ENCODE data around the gene CABP7. TPM values are rescaled to one million over a fixed set of nuclear protein-coding genes. Genes with fewer than 3 reads are reported as not detected.

The CABP7 gene
- total RNA-seq, 4 donors from 2014 or later: 0.48 TPM; not detected in 3

DNA sequence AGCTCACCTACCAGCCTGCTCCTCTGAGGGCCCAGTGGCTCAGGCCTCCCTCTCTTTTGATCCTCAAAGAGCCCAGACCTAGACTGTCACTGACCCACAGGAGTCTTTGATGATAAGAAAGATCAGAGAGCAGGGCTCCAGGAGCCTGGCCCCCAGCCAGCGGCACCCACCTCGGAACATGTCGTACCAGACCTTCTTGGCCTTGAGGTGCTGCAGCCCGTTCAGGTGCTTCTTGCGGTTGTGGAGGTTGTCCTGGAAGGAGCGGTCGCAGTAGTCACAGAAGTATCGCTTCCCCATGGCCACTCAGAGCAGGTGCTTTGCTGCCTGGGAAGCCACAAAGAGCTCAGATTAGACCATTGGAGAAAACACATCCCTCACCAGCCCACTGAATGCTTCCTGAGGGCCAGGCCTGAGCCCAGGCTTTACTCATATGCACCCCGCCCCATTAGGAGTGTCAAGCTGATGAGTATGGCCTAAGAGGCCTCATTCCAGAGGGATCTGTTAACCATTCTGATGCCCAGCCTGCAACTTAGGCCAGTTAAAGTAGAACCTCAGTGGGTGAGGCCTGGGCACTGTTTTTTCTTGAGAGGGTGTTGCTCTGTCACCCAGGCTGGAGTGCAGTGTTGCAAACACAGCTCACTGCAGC is 28.6 kb downstream of the CABP7 start:
- Histone ChIP-seq H3K36me3 (peaks cover 29% of the 10 kb centered on the region), H3K4me3 (no peak overlapping the region), H3K27ac (no peak overlapping the region), H3K27me3 (no peaks in the 10 kb centered on the region), H3K9me3 (no peaks in the 10 kb centered on the region), H3K4me1 (peaks cover 16% of the 10 kb centered on the region)
- WGBS: 93% methylated on average over 4 of the region's 9 CpGs
- TF ChIP-seq EP300 (IDR thresholded peaks at IDR 0.05) (no peak), POLR2AphosphoS5 (IDR thresholded peaks at IDR 0.05) (no peak), POLR2A (IDR thresholded peaks at IDR 0.05) (no peak)
- TF ChIP-seq, protein P1, sequence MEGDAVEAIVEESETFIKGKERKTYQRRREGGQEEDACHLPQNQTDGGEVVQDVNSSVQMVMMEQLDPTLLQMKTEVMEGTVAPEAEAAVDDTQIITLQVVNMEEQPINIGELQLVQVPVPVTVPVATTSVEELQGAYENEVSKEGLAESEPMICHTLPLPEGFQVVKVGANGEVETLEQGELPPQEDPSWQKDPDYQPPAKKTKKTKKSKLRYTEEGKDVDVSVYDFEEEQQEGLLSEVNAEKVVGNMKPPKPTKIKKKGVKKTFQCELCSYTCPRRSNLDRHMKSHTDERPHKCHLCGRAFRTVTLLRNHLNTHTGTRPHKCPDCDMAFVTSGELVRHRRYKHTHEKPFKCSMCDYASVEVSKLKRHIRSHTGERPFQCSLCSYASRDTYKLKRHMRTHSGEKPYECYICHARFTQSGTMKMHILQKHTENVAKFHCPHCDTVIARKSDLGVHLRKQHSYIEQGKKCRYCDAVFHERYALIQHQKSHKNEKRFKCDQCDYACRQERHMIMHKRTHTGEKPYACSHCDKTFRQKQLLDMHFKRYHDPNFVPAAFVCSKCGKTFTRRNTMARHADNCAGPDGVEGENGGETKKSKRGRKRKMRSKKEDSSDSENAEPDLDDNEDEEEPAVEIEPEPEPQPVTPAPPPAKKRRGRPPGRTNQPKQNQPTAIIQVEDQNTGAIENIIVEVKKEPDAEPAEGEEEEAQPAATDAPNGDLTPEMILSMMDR (IDR thresholded peaks at IDR 0.05): no peak
- no peak for DNase-seq (ENCODE audit: low spot score in 2 of 2)

DNA sequence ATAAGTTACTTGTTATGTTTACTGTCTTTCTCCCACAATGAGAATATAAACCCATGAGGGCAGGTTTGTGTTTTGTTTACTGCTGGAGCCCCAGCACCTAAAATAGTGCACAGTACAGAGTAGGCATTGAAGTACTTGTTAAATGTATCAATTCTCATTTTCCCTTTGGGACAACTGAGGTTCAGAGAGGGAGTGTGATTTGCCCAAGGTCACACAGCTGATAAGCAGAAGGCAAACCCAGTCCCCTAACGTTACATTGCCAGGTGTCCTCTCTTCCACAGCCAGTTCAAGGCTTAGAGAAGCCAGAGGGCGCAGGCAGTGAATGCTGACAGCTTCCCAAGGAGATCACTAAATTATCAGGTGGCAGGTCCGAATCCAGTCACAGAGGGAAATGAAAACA is 30.2 kb downstream of the CABP7 start:
- Histone ChIP-seq H3K4me3 (no peak overlapping the region), H3K9me3 (no peaks in the 10 kb centered on the region), H3K4me1 (peaks cover 4% of the 10 kb centered on the region), H3K36me3 (peaks cover 29% of the 10 kb centered on the region), H3K27me3 (no peaks in the 10 kb centered on the region), H3K27ac (no peak overlapping the region)
- 98% methylated on average over 3 of the region's 3 CpGs for WGBS
- TF ChIP-seq EP300 (IDR thresholded peaks at IDR 0.05): no peak
- no peak for TF ChIP-seq POLR2A (IDR thresholded peaks at IDR 0.05)
- TF ChIP-seq, protein P1 (IDR thresholded peaks at IDR 0.05): no peak
- TF ChIP-seq POLR2AphosphoS5 (IDR thresholded peaks at IDR 0.05): no peak
- DNase-seq (ENCODE audit: low spot score in 2 of 2): no peak

DNA sequence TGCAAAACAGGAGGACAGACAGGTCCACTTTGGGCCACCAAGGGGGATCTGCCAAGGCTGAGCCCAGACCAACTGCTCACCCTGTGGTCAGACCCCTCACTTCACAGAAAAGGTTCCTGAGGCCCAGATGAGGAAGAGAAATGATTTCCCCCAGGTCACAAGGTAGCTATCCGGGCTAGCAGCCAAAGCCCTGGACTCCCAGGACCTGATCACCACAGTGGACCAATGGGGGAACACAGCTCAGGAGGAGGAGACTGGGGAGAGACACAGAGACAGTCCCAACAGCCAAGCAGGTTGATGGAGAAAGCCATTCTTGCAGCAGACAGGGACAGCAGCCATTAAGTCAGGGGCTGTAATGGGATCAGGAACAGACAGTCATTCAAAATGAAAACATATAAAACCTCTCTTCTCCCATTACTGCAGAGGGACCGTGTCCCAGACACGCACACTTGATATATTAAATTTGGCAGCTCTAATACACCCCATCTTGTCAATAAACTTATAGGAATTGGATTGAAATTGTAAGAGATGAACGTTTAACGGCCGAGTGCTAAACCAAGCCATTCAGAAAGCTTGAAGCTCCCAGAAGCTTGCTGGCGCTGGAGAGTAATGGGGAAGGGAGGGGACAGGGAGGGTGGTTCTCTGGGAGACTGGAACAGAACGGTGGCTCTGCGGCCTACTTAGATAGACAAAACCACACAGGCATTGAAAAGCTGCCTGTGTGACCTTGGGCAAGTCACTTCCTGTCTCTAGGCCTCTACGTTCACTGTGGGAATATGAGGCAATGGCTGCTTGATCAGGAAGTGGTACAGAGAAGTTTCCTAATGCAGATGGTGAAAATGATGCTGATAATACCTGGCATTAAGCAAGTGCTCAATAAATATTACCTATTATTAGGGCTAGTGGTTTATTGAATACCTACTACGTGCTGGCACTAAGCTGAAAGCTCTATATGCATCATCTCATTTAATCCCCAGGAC is 31.0 kb downstream of the CABP7 start:
- no peaks in the 10 kb centered on the region for H3K27me3 ChIP-seq
- no peak overlapping the region for H3K4me3 ChIP-seq
- DNase-seq (ENCODE audit: low spot score in 2 of 2): no peak
- peaks cover 26% of the 10 kb centered on the region for H3K36me3 ChIP-seq
- H3K4me1 ChIP-seq: no peaks in the 10 kb centered on the region
- H3K27ac ChIP-seq: no peak overlapping the region
- WGBS: 87% methylated on average over 10 of the region's 11 CpGs
- TF ChIP-seq EP300 (IDR thresholded peaks at IDR 0.05) (no peak), POLR2AphosphoS5 (IDR thresholded peaks at IDR 0.05) (no peak), POLR2A (IDR thresholded peaks at IDR 0.05) (no peak)
- TF ChIP-seq, protein P1 (IDR thresholded peaks at IDR 0.05): no peak
- no peaks in the 10 kb centered on the region for H3K9me3 ChIP-seq

DNA sequence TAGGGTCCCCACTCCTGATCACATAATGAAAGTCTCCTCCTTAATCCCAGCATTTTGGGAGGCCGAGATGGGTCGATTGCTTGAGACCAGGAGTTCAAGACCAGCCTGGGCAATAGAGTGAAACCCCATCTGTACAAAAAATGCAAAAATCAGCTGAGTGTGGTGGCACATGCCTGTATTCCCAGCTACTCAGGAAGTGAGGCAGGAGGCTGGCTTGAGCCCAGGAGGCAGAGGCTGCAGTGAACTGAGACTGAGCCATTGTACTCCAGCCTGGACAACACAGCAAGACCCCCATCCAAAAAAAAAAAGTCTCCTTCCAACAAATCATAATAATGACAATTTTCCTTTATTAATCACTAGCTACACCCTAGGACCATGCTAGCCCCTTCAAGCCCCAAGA is 31.9 kb downstream of the CABP7 start:
- H3K27me3 ChIP-seq: no peaks in the 10 kb centered on the region
- no peak for DNase-seq (ENCODE audit: low spot score in 2 of 2)
- no peaks in the 10 kb centered on the region for H3K4me1 ChIP-seq
- 95% methylated on average over 2 of the region's 2 CpGs for WGBS
- TF ChIP-seq EP300 (IDR thresholded peaks at IDR 0.05): no peak
- no peak for TF ChIP-seq POLR2A (IDR thresholded peaks at IDR 0.05)
- TF ChIP-seq, protein P1 (IDR thresholded peaks at IDR 0.05): no peak
- TF ChIP-seq POLR2AphosphoS5 (IDR thresholded peaks at IDR 0.05): no peak
- H3K4me3 ChIP-seq: no peak overlapping the region
- H3K27ac ChIP-seq: no peak overlapping the region
- H3K9me3 ChIP-seq: no peaks in the 10 kb centered on the region
- peaks cover 18% of the 10 kb centered on the region for H3K36me3 ChIP-seq

All from suprapubic skin (tissue), 4 donors.